ENCODE measurements around the gene BCAP31. TPM values are rescaled to one million over a fixed set of nuclear protein-coding genes. Genes with fewer than 3 reads are reported as not detected.

The BCAP31 gene
- total and polyA plus RNA-seq, 2 of the 13 experiments (the other 11 are each of a cell fraction or from before 2014, with no cell fraction given) = 139 to 178 TPM

DNA sequence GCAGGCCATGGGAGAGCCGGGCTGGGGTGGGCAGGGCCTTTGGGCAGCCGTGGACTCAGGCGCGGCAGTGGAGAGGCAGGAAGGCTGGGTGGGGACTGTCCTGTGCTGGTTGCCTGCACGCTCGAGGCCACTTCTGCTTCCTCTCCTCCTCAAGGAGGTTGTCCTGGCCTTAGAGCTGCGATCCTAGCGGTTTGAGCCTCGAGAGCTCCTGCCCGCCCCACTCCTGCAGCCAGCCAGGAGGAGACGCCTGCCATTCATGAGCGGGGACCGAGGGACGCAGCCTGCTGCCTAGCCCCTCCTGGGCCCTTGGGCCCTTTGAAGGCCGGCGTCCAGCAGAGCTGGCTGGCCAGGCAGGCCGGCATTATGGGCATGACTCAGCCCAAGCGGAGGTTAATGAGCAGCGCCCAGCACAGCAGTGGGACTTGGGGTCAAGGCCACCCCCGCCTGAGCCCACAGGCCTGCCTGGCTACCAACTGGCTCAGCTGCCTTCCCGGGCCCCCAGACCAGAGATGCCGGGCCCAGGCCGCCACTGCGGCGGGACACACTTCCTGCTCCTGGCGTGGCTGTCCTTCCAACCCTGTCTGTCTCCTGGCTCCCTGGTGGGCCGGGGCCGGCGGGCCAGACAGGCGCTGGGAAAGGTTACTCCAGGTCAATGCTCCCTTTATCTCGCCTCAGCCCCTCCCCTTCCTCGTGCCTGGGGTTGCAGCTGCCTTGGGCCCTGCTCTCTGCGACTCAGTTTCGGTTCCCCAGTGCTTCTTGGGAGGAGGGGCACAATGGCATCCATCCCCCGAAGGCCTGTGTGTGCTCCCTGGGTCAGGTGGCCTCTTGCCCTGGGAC, 2.3 kb upstream of the BCAP31 start (continued):
- TF ChIP-seq TARDBP (CRISPR knock-in tag; IDR thresholded peaks at IDR 0.05) (peak; percentile 27; the same call in 1 of the 2 replicates), TBL1XR1 (IDR thresholded peaks at IDR 0.05; ENCODE audit: borderline replicate concordance, low read length, partially characterized antibody) (peak; percentile 65), CENPX (CRISPR knock-in tag; IDR thresholded peaks at IDR 0.05) (no peak), KAT7 (CRISPR knock-in tag; IDR thresholded peaks at IDR 0.05; ENCODE audit: borderline replicate concordance) (no peak), TCF7 (IDR thresholded peaks at IDR 0.05; ENCODE audit: low read depth) (peak; percentile 8; the same call in 1 of the 2 replicates), TEAD3 (CRISPR knock-in tag; optimal IDR thresholded peaks at IDR 0.05; ENCODE audit: borderline replicate concordance) (peak; percentile 2), ARID2 (CRISPR knock-in tag; IDR thresholded peaks at IDR 0.05; ENCODE audit: borderline replicate concordance) (peak; percentile 34; the same call in 1 of the 2 replicates), NFE2 (CRISPR knock-in tag; IDR thresholded peaks at IDR 0.05) (peak; percentile 31; the same call in 1 of the 2 replicates), ELF3 (CRISPR knock-in tag; IDR thresholded peaks at IDR 0.05) (peak; percentile 71)
- TF ChIP-seq, protein P1, sequence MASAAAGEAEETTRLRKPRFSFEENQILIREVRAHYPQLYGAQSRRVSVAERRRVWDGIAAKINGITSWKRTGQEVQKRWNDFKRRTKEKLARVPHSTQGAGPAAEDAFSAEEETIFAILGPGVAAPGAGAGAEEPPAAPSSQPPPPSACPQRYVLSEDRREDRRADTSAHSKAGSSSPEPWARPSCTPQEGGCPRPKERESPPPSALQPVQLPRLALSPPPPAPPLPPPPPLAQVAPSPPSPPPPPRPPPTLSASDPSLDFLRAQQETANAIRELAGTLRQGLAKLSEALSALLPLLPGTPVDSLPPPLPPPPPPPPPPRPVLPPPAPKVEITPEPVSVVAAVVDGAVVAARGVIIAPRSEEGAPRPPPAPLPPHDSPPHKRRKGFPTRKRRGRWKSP (CRISPR knock-in tag; IDR thresholded peaks at IDR 0.05) = peak; percentile 34; the same call in 1 of the 2 replicates
- TF ChIP-seq, protein P2, sequence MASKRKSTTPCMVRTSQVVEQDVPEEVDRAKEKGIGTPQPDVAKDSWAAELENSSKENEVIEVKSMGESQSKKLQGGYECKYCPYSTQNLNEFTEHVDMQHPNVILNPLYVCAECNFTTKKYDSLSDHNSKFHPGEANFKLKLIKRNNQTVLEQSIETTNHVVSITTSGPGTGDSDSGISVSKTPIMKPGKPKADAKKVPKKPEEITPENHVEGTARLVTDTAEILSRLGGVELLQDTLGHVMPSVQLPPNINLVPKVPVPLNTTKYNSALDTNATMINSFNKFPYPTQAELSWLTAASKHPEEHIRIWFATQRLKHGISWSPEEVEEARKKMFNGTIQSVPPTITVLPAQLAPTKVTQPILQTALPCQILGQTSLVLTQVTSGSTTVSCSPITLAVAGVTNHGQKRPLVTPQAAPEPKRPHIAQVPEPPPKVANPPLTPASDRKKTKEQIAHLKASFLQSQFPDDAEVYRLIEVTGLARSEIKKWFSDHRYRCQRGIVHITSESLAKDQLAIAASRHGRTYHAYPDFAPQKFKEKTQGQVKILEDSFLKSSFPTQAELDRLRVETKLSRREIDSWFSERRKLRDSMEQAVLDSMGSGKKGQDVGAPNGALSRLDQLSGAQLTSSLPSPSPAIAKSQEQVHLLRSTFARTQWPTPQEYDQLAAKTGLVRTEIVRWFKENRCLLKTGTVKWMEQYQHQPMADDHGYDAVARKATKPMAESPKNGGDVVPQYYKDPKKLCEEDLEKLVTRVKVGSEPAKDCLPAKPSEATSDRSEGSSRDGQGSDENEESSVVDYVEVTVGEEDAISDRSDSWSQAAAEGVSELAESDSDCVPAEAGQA (IDR thresholded peaks at IDR 0.05; ENCODE audit: low read depth) = 0 out of 2 replicates have a peak, but pooled peaks have one; percentile 33
- TF ChIP-seq, protein P2 (CRISPR knock-in tag; IDR thresholded peaks at IDR 0.05; ENCODE audit: borderline replicate concordance) = no peak
- TF ChIP-seq, protein P3, sequence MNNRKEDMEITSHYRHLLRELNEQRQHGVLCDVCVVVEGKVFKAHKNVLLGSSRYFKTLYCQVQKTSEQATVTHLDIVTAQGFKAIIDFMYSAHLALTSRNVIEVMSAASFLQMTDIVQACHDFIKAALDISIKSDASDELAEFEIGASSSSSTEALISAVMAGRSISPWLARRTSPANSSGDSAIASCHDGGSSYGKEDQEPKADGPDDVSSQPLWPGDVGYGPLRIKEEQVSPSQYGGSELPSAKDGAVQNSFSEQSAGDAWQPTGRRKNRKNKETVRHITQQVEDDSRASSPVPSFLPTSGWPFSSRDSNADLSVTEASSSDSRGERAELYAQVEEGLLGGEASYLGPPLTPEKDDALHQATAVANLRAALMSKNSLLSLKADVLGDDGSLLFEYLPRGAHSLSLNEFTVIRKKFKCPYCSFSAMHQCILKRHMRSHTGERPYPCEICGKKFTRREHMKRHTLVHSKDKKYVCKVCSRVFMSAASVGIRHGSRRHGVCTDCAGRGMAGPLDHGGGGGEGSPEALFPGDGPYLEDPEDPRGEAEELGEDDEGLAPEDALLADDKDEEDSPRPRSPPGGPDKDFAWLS (CRISPR knock-in tag; IDR thresholded peaks at IDR 0.05; ENCODE audit: borderline replicate concordance) = no peak
- TF ChIP-seq, protein P4, sequence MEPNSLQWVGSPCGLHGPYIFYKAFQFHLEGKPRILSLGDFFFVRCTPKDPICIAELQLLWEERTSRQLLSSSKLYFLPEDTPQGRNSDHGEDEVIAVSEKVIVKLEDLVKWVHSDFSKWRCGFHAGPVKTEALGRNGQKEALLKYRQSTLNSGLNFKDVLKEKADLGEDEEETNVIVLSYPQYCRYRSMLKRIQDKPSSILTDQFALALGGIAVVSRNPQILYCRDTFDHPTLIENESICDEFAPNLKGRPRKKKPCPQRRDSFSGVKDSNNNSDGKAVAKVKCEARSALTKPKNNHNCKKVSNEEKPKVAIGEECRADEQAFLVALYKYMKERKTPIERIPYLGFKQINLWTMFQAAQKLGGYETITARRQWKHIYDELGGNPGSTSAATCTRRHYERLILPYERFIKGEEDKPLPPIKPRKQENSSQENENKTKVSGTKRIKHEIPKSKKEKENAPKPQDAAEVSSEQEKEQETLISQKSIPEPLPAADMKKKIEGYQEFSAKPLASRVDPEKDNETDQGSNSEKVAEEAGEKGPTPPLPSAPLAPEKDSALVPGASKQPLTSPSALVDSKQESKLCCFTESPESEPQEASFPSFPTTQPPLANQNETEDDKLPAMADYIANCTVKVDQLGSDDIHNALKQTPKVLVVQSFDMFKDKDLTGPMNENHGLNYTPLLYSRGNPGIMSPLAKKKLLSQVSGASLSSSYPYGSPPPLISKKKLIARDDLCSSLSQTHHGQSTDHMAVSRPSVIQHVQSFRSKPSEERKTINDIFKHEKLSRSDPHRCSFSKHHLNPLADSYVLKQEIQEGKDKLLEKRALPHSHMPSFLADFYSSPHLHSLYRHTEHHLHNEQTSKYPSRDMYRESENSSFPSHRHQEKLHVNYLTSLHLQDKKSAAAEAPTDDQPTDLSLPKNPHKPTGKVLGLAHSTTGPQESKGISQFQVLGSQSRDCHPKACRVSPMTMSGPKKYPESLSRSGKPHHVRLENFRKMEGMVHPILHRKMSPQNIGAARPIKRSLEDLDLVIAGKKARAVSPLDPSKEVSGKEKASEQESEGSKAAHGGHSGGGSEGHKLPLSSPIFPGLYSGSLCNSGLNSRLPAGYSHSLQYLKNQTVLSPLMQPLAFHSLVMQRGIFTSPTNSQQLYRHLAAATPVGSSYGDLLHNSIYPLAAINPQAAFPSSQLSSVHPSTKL (CRISPR knock-in tag; IDR thresholded peaks at IDR 0.05) = peak; percentile 49

Data from HepG2 (cell line).